ENCODE data around the gene DNAJB2.

Gene DNAJB2

DNA sequence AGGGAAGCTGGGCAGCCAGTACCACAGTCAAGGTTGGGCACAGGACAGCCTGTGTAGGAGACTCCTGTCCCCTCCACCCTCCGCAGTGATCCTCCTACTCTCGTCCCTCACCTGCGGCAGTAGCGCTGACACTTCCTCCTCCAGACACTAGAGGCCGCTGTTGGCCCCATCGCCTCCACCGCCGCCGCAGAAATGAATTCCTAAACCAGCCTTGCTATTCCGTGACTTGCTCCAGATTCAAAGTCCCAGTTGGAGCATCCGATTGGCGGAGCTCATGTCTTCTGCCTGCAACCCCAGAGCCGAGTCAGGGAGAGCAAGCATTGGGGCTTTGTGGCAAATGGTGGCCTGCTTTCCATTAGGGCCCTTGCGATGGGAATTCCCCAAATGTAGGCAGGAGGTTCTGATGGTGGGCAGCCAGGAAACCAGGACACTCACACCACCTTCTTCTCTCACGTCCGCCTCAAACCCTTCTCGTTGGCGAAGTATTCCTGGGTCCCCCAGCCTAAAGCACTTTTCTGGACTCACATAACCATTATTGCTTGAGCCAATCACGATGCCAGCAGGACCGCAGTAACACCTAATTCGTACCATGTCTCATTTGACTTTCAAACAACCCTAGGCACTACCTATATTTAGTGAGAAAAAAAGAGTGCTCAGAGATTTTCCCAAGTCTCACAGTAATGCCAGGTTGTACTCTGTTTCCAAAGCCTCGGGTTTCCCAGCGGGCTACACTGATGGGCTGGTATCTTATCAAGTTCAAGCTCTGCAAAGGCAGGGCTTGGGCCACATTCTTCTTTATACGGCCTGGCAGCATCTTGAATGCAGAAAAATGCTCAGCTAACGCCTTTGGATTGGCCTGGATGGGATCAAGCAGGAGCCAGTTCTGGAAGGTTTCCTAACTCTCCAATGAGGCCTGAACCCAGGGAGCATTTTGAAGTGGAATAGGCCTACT is 1.2 kb upstream of the DNAJB2 start:
- peaks cover 23% of the 10 kb centered on the region for H3K36me3 ChIP-seq (ENCODE audit: control insufficient read depth, insufficient read depth, low read length)
- H3K4me3 ChIP-seq (ENCODE audit: extremely low read depth, insufficient read depth, low read length, poor library complexity, severe bottlenecking) = peak overlapping the region; percentile 59
- H3K9me3 ChIP-seq (ENCODE audit: control insufficient read depth, low read length) = no peaks in the 10 kb centered on the region
- peaks cover 45% of the 10 kb centered on the region for H3K4me1 ChIP-seq (ENCODE audit: control insufficient read depth, insufficient read depth, low read length, poor library complexity, severe bottlenecking)
- H3K27ac ChIP-seq (ENCODE audit: low read depth, low read length, severe bottlenecking) = peak overlapping the region; percentile 98
- WGBS, 2 experiments (ENCODE audit: insufficient coverage in 2 of 2) = 31 to 33% methylated on average over 24 to 25 of the region's 25 CpGs

DNA sequence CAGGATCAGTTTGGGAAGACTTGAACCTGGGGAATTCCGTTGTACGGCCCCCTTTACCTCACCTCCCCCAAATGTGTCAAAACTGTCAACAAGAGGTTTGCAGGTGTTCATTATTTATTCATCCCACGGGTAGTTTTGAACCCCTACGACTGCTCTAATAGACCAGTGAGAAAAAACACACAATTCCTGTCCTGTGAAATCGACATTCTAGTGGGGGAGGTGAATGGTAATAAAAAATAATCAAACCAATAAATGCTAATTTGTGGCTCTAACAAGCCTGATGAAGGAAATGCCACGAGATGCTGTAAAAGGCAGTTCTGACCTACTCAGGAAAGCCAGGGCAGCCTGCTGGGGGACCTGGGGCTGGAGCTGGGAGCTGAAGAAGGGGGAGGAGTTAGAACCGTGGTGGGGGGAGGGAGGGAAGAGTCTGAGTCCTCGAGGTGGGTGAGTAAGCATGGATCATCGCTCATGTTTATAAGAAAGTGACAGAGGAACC is 463 bp upstream of the DNAJB2 start:
- Histone ChIP-seq H3K9me3 (ENCODE audit: control insufficient read depth, low read length) (no peaks in the 10 kb centered on the region), H3K4me1 (ENCODE audit: control insufficient read depth, insufficient read depth, low read length, poor library complexity, severe bottlenecking) (peaks cover 42% of the 10 kb centered on the region), H3K4me3 (ENCODE audit: extremely low read depth, insufficient read depth, low read length, poor library complexity, severe bottlenecking) (peak overlapping the region; percentile 59), H3K27ac (ENCODE audit: low read depth, low read length, severe bottlenecking) (peak overlapping the region; percentile 98), H3K36me3 (ENCODE audit: control insufficient read depth, insufficient read depth, low read length) (peaks cover 29% of the 10 kb centered on the region)
- 12 to 13% methylated on average over 5 to 6 of the region's 9 CpGs for WGBS, 2 experiments (ENCODE audit: insufficient coverage in 2 of 2)

DNA sequence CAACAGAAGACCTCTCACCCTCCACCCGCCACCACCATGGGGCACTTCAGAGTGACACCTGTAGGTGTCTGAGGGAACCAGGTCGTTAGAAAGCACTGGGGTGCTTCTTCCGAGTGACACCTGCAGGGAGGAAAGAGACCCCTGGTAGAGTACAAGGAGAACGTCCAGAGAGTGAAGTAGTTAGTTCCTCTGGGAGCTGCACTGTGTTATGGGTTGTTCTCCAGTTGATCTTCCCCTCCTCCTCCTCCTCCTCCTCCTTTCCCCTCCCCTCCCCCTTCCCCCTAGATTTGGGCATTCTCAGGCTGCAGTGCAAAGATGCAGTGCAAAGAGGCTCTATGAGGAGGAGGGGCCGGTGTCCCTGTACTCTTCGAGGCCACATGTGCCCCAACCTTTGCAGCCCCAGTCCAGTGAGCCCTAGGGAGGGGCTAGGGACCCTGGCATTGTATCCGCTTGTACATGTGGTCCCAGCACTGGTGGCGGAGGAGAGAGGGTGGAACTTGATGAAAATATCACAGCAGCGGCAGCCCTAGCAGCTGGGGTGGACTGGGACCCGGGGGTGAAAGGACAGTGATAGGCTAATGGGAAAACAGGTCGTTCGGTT is 850 bp downstream of the DNAJB2 start:
- H3K27ac ChIP-seq (ENCODE audit: low read depth, low read length, severe bottlenecking) = peak overlapping the region; percentile 98
- 69 to 78% methylated on average over 6 to 7 of the region's 12 CpGs for WGBS, 2 experiments (ENCODE audit: insufficient coverage in 2 of 2)

DNA sequence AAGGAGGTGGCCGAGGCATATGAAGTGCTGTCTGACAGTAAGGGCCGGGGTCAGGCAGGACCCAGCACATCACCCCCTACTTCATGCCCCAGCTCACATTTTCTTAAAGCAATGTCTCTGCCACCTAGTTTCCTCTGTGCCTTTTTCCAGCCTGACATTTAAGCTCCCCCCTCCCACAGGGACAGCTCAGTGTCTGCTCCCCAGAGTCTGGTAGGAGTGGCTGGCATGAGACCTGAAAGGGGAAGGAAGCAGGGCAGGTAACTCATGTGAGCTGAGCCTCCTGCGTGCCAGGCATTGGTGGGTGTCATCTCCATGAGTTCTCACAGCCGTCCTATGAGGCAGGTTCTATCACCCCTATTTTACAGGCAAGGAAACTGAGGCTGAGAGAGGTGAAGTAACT is 1.5 kb downstream of the DNAJB2 start:
- 80 to 96% methylated on average over 3 to 4 of the region's 4 CpGs for WGBS, 2 experiments (ENCODE audit: insufficient coverage in 2 of 2)
- Histone ChIP-seq H3K36me3 (ENCODE audit: control insufficient read depth, insufficient read depth, low read length) (peaks cover 43% of the 10 kb centered on the region), H3K4me1 (ENCODE audit: control insufficient read depth, insufficient read depth, low read length, poor library complexity, severe bottlenecking) (peaks cover 31% of the 10 kb centered on the region), H3K4me3 (ENCODE audit: extremely low read depth, insufficient read depth, low read length, poor library complexity, severe bottlenecking) (peak overlapping the region; percentile 59), H3K27ac (ENCODE audit: low read depth, low read length, severe bottlenecking) (no peak overlapping the region), H3K9me3 (ENCODE audit: control insufficient read depth, low read length) (no peaks in the 10 kb centered on the region)

More for the DNA sequence above, 850 bp downstream of the DNAJB2 start:
- Histone ChIP-seq H3K4me3 (ENCODE audit: extremely low read depth, insufficient read depth, low read length, poor library complexity, severe bottlenecking) (peak overlapping the region; percentile 59), H3K36me3 (ENCODE audit: control insufficient read depth, insufficient read depth, low read length) (peaks cover 42% of the 10 kb centered on the region), H3K9me3 (ENCODE audit: control insufficient read depth, low read length) (no peaks in the 10 kb centered on the region), H3K4me1 (ENCODE audit: control insufficient read depth, insufficient read depth, low read length, poor library complexity, severe bottlenecking) (peaks cover 36% of the 10 kb centered on the region)

DNA sequence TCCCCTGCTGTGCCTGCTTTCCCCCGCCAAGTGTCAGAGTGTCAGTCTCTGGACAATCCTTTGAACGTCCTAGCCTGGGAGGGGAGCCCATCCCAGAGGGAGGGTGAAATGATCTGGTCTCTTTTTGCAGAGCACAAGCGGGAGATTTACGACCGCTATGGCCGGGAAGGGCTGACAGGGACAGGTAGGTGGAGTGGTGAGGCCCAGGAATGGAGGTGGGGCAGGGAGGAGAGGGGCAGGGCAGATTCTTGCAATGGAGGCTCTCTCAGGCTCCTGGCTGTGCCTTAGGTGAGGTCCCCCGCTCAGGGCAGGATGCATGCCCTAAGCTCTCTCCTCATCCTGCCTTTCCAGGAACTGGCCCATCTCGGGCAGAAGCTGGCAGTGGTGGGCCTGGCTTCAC is 2.4 kb downstream of the DNAJB2 start:
- H3K4me3 ChIP-seq (ENCODE audit: extremely low read depth, insufficient read depth, low read length, poor library complexity, severe bottlenecking) = no peak overlapping the region
- no peak overlapping the region for H3K27ac ChIP-seq (ENCODE audit: low read depth, low read length, severe bottlenecking)
- 67 to 81% methylated on average over 1 to 5 of the region's 8 CpGs for WGBS, 2 experiments (ENCODE audit: insufficient coverage in 2 of 2)
- H3K36me3 ChIP-seq (ENCODE audit: control insufficient read depth, insufficient read depth, low read length) = peaks cover 47% of the 10 kb centered on the region
- no peaks in the 10 kb centered on the region for H3K9me3 ChIP-seq (ENCODE audit: control insufficient read depth, low read length)
- peaks cover 31% of the 10 kb centered on the region for H3K4me1 ChIP-seq (ENCODE audit: control insufficient read depth, insufficient read depth, low read length, poor library complexity, severe bottlenecking)

DNA sequence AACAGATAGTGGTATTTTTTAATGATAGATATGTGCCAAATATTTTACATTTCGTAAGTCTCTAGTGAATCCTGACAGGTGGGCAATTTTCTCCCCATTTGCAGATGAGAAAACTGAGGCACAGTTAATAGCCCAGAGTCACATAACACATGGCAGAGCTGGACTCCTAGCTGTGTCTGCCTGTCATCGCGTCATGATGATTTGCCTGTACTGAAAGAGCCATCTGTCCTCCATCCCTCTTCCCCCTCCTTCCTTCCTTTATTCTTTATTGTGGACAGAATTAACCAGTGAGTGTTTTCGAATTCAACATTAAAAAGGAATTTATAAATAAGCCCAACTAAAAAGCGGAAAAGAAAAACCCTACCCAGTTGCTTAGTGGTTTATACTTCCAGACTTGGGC is 3.2 kb downstream of the DNAJB2 start:
- Histone ChIP-seq H3K36me3 (ENCODE audit: control insufficient read depth, insufficient read depth, low read length) (peaks cover 50% of the 10 kb centered on the region), H3K9me3 (ENCODE audit: control insufficient read depth, low read length) (no peaks in the 10 kb centered on the region), H3K27ac (ENCODE audit: low read depth, low read length, severe bottlenecking) (no peak overlapping the region), H3K4me3 (ENCODE audit: extremely low read depth, insufficient read depth, low read length, poor library complexity, severe bottlenecking) (no peak overlapping the region), H3K4me1 (ENCODE audit: control insufficient read depth, insufficient read depth, low read length, poor library complexity, severe bottlenecking) (peaks cover 28% of the 10 kb centered on the region)
- 100% methylated on average over 2 to 3 of the region's 5 CpGs for WGBS, 2 experiments (ENCODE audit: insufficient coverage in 2 of 2)

DNA sequence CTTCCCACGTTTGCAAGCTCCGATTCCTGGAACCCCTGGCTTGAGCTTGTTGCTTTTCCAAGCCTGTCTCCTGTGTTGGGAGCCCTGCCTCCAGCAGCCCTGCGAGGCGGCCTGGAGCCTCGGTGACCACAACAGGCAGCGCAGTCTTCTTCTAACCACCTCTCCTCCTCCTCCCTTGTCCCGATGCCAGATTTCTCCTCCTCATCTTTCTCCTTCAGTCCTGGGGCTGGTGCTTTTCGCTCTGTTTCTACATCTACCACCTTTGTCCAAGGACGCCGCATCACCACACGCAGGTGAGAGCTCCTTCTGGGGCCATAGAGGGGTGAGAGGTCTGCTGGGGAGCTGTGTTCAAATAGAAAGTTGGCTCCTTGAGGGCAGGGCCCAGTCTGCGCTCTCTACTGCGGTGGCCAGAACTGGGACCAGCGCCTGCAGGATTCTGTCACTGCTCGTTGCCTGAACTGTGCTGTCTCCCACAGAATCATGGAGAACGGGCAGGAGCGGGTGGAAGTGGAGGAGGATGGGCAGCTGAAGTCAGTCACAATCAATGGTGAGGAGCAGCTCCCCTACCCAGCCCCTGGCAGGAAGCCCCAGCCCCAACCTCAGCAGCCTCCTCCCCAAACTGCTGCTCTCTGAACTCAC is 3.9 kb downstream of the DNAJB2 start:
- H3K36me3 ChIP-seq (ENCODE audit: control insufficient read depth, insufficient read depth, low read length) = peaks cover 50% of the 10 kb centered on the region
- H3K4me1 ChIP-seq (ENCODE audit: control insufficient read depth, insufficient read depth, low read length, poor library complexity, severe bottlenecking) = peaks cover 21% of the 10 kb centered on the region
- 94 to 95% methylated on average over 11 to 13 of the region's 17 CpGs for WGBS, 2 experiments (ENCODE audit: insufficient coverage in 2 of 2)
- H3K9me3 ChIP-seq (ENCODE audit: control insufficient read depth, low read length) = no peaks in the 10 kb centered on the region
- no peak overlapping the region for H3K4me3 ChIP-seq (ENCODE audit: extremely low read depth, insufficient read depth, low read length, poor library complexity, severe bottlenecking)
- H3K27ac ChIP-seq (ENCODE audit: low read depth, low read length, severe bottlenecking) = no peak overlapping the region

DNA sequence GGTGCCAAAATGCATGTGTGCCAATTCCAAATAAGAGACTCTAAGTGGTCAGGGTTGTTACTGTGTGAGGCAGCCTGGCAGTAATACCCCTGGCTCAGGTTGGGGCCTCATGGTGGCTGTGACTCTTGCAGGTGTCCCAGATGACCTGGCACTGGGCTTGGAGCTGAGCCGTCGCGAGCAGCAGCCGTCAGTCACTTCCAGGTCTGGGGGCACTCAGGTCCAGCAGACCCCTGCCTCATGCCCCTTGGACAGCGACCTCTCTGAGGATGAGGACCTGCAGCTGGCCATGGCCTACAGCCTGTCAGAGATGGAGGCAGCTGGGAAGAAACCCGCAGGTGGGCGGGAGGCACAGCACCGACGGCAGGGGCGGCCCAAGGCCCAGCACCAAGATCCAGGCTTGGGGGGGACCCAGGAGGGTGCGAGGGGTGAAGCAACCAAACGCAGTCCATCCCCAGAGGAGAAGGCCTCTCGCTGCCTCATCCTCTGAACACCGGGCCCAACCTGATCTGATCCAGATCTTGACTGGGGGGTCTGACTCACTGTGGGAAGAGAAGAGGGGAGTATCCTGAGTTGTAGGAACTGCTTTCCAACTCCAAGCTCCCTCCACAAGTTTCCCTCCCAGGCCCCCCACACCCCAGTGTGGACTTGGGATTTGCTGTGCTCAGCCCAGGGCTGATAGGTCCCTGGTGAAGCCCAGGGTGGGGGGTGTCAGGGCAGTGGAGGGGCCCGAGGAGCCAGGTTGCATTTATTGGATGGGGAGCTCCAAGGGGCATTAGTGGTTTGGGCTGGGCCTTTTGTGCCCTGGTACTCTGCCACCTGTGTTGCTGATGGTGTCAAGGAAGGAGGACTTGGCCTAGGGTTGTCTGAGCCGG is 5.6 kb downstream of the DNAJB2 start:
- Histone ChIP-seq H3K4me1 (ENCODE audit: control insufficient read depth, insufficient read depth, low read length, poor library complexity, severe bottlenecking) (peaks cover 15% of the 10 kb centered on the region), H3K27ac (ENCODE audit: low read depth, low read length, severe bottlenecking) (no peak overlapping the region), H3K9me3 (ENCODE audit: control insufficient read depth, low read length) (no peaks in the 10 kb centered on the region), H3K4me3 (ENCODE audit: extremely low read depth, insufficient read depth, low read length, poor library complexity, severe bottlenecking) (no peak overlapping the region), H3K36me3 (ENCODE audit: control insufficient read depth, insufficient read depth, low read length) (peaks cover 50% of the 10 kb centered on the region)
- 95 to 96% methylated on average over 13 to 14 of the region's 16 CpGs for WGBS, 2 experiments (ENCODE audit: insufficient coverage in 2 of 2)

DNA sequence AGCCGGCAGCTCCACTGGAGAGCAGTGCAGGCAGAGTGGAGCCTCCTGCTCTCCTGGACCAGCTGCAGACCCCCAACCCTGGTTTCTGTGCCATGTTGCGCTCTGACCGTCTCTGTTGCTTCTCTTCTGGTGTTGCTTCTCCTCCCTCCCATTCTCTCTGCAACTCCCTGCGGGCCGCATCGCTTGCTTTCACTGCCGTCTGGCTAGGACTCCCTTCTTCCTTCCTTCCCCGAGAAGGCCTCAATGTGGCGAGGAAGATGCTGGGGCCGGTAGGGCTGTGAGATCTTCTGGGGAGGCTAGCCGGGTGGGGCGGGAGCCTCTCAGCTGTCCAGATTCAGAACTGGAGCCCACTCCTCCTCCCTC is 6.2 kb downstream of the DNAJB2 start:
- H3K27ac ChIP-seq (ENCODE audit: low read depth, low read length, severe bottlenecking) = no peak overlapping the region
- peaks cover 50% of the 10 kb centered on the region for H3K36me3 ChIP-seq (ENCODE audit: control insufficient read depth, insufficient read depth, low read length)
- H3K4me3 ChIP-seq (ENCODE audit: extremely low read depth, insufficient read depth, low read length, poor library complexity, severe bottlenecking) = no peak overlapping the region
- H3K4me1 ChIP-seq (ENCODE audit: control insufficient read depth, insufficient read depth, low read length, poor library complexity, severe bottlenecking) = peaks cover 9% of the 10 kb centered on the region
- no peaks in the 10 kb centered on the region for H3K9me3 ChIP-seq (ENCODE audit: control insufficient read depth, low read length)
- WGBS, 2 experiments (ENCODE audit: insufficient coverage in 2 of 2) = 86 to 97% methylated on average over 5 of the region's 12 CpGs

DNA sequence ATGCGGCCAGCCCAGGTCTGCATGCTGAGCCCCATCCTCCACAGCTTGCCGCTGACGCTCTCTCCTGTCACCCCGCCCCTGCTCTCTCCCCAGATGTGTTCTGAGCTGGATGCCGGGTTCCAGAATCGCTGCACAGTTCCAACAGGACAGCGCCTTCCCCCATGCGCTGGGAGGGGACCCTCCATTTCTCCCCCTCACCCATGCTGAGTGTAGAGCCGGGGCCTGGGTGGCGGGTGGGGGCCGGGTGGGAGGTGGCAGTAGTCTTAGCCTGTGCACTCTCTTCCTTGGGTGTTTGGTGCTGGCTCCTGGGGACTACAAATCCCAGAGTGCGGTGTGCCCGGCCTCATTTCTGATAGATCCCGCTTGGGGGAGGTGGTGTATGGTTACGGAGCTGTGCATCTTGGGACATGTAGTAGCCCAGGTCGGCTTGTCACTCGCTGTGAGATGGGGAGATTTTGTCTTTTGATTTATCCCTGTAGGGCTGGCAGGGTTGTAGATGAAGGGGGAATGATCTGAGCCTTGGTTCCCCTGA is 6.8 kb downstream of the DNAJB2 start:
- Histone ChIP-seq H3K4me3 (ENCODE audit: extremely low read depth, insufficient read depth, low read length, poor library complexity, severe bottlenecking) (no peak overlapping the region), H3K27ac (ENCODE audit: low read depth, low read length, severe bottlenecking) (no peak overlapping the region)

More for the DNA sequence above, 6.8 kb downstream of the DNAJB2 start:
- Histone ChIP-seq H3K9me3 (ENCODE audit: control insufficient read depth, low read length) (no peaks in the 10 kb centered on the region), H3K4me1 (ENCODE audit: control insufficient read depth, insufficient read depth, low read length, poor library complexity, severe bottlenecking) (peaks cover 3% of the 10 kb centered on the region), H3K36me3 (ENCODE audit: control insufficient read depth, insufficient read depth, low read length) (peaks cover 44% of the 10 kb centered on the region)
- 54 to 74% methylated on average over 9 to 12 of the region's 17 CpGs for WGBS, 2 experiments (ENCODE audit: insufficient coverage in 2 of 2)

Measured in mesodermal cell (in vitro differentiated cells).